ENCODE results near the gene ATP6V1E1. TPM values are rescaled to one million over a fixed set of nuclear protein-coding genes. Genes with fewer than 3 reads are reported as not detected.

The ATP6V1E1 gene
- total RNA-seq (138 TPM), polyA plus RNA-seq (ENCODE audit: insufficient read depth, low read depth, low replicate concordance) (443 TPM)
- long read RNA-seq, donor 1, transcript ATP6V1E1-201 (9 exons, 1,402 nt), result major isoform, 22 of 26 reads
- long read RNA-seq, donor 1, partial matches to known transcripts, result 0 of 26 reads
- long read RNA-seq, donor 1, other reads (novel, unspliced or antisense), result 0 of 26 reads
- long read RNA-seq, donor 2, transcript ATP6V1E1-201 (9 exons, 1,402 nt), result major isoform, 22 of 32 reads
- long read RNA-seq, donor 2, partial matches to known transcripts, result 0 of 32 reads
- long read RNA-seq, donor 2, other reads (novel, unspliced or antisense), result 0 of 32 reads
- long read RNA-seq, donor 3, transcript ATP6V1E1-201 (9 exons, 1,402 nt), result major isoform, 36 of 53 reads
- long read RNA-seq, donor 3, transcript ATP6V1E1-205 (3 exons, 558 nt), result minor isoform, 9 of 53 reads
- long read RNA-seq, donor 3, partial matches to known transcripts, result 0 of 53 reads
- long read RNA-seq, donor 3, other reads (novel, unspliced or antisense), result 0 of 53 reads
- long read RNA-seq, donor 4, transcript ATP6V1E1-201 (9 exons, 1,402 nt), result major isoform, 11 of 13 reads
- long read RNA-seq, donor 4, partial matches to known transcripts, result 0 of 13 reads
- long read RNA-seq, donor 4, other reads (novel, unspliced or antisense), result 0 of 13 reads
- long read RNA-seq, donor 5, partial matches to known transcripts, result 0 of 3 reads
- long read RNA-seq, donor 5, other reads (novel, unspliced or antisense), result 0 of 3 reads
- long read RNA-seq, donor 6, transcript ATP6V1E1-201 (9 exons, 1,402 nt), result major isoform, 65 of 87 reads
- long read RNA-seq, donor 6, transcript ATP6V1E1-205 (3 exons, 558 nt), result minor isoform, 17 of 87 reads
- long read RNA-seq, donor 6, partial matches to known transcripts, result 0 of 87 reads
- long read RNA-seq, donor 6, other reads (novel, unspliced or antisense), result 0 of 87 reads
- long read RNA-seq, donor 7, transcript ATP6V1E1-201 (9 exons, 1,402 nt), result major isoform, 30 of 80 reads
- long read RNA-seq, donor 7, partial matches to known transcripts, result 48 of 80 reads
- long read RNA-seq, donor 7, other reads (novel, unspliced or antisense), result 0 of 80 reads
- long read RNA-seq, donor 8, transcript ATP6V1E1-207 (4 exons, 587 nt), result minor isoform, 6 of 33 reads
- long read RNA-seq, donor 8, transcript ATP6V1E1-201 (9 exons, 1,402 nt), result major isoform, 23 of 33 reads
- long read RNA-seq, donor 8, partial matches to known transcripts, result 0 of 33 reads
- long read RNA-seq, donor 8, other reads (novel, unspliced or antisense), result 0 of 33 reads
- long read RNA-seq, donor 9, transcript ATP6V1E1-201 (9 exons, 1,402 nt), result major isoform, 22 of 29 reads
- long read RNA-seq, donor 9, partial matches to known transcripts, result 0 of 29 reads
- long read RNA-seq, donor 9, other reads (novel, unspliced or antisense), result 0 of 29 reads
- long read RNA-seq, donor 10, transcript ATP6V1E1-201 (9 exons, 1,402 nt), result major isoform, 32 of 43 reads
- long read RNA-seq, donor 10, transcript ATP6V1E1-205 (3 exons, 558 nt), result minor isoform, 7 of 43 reads
- long read RNA-seq, donor 10, partial matches to known transcripts, result 0 of 43 reads
- long read RNA-seq, donor 10, other reads (novel, unspliced or antisense), result 0 of 43 reads

DNA sequence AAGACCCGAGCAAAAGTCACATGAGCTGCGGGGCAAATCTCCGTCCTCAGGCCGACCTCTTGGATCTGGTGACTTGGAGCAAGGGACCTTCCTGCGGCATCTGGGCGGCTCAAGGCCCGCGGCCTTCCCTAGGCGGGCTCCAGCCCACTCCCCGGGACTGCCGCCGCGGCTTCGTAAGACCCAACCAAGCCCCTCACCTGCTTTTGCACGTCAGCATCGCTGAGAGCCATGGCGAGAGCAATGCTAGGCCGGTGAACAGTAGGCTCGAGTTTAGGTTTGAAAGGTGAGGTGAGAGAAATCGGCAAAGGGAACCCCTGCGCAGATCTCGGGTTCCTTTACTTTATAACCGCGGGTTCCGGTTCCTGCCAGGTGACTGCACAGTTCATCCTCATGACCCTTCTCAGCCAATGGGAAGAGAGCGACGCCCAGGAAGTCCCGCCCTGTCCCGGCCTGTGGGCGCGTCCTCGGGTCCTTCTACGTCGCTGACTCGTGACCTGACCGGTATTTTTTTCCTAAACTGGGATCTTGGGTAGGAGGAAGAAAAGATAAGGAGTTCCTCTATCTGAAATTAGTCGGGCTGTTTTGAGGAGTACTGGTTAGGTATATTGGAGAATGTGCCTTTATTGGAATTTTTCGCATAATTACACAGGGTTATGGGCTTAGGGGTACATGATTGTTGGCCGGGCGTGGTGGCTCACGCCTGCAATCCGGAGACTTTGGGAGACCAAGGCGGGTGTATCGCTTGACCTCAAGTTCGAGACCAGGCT, at the start of gene ATP6V1E1:
Gene ATP6V1E1 (minus strand): TSS at position 344 of the 767 bp plus-strand sequence. CDS start 114 bp downstream, at position 230.
- peak; percentile 97 to 99 (median 98) for DNase-seq
- peak; percentile 98 for FAIRE-seq
- Histone ChIP-seq H3K36me3 (ENCODE audit: control insufficient read depth in 2 of 3, insufficient read depth in 3 of 3, low read length in 3 of 3) (no peaks in the 10 kb centered on the region), H3K9me3 (ENCODE audit: control insufficient read depth in 2 of 3, insufficient read depth in 1 of 3, low read length in 3 of 3) (no peaks in the 10 kb centered on the region), H3K27me3 (ENCODE audit: control insufficient read depth, insufficient read depth, low read length) (no peaks in the 10 kb centered on the region), H3K4me3 (ENCODE audit: low read length in 3 of 3) (peak within 1 kb of the TSS; percentile 97 to 100 (median 97)), H3K27ac (ENCODE audit: low read depth in 2 of 2, low read length in 2 of 2) (peak within 1 kb of the TSS; percentile 97 to 98), H3K4me1 (ENCODE audit: control insufficient read depth in 2 of 3, insufficient read depth in 2 of 3, low read depth in 1 of 3, low read length in 3 of 3) (peaks cover 0 to 10% (median 2%) of the 10 kb centered on the region in 3 donors), H3K9ac (ENCODE audit: low read length in 3 of 3) (peak within 1 kb of the TSS; percentile 85 to 99 (median 95))
- TF ChIP-seq, protein P1, sequence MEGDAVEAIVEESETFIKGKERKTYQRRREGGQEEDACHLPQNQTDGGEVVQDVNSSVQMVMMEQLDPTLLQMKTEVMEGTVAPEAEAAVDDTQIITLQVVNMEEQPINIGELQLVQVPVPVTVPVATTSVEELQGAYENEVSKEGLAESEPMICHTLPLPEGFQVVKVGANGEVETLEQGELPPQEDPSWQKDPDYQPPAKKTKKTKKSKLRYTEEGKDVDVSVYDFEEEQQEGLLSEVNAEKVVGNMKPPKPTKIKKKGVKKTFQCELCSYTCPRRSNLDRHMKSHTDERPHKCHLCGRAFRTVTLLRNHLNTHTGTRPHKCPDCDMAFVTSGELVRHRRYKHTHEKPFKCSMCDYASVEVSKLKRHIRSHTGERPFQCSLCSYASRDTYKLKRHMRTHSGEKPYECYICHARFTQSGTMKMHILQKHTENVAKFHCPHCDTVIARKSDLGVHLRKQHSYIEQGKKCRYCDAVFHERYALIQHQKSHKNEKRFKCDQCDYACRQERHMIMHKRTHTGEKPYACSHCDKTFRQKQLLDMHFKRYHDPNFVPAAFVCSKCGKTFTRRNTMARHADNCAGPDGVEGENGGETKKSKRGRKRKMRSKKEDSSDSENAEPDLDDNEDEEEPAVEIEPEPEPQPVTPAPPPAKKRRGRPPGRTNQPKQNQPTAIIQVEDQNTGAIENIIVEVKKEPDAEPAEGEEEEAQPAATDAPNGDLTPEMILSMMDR (IDR thresholded peaks at IDR 0.05; ENCODE audit: borderline replicate concordance, extremely low read depth, insufficient read depth), result no peak
- intact Hi-C loops (cut with DNase I), result no loop called here

DNA sequence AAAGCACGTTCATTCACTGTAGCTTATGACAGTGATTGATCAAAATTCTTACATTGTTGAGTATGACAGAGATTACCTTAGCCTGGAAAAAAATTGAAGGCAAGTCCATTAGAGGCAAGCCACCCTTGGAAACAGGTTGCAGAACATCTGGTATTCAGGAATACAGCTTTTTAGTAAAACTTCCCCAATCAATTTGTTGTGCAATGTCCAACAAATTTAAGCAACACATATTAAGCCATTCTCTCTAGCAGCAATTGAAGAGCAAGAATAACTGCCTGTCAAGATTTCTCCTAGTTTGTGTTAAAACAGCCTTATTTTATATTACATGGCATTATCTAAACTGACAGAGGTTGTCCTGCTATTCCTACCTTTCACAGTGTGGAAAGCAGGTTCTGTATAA, 47.0 kb upstream of the ATP6V1E1 start:
- intact Hi-C loops (cut with DNase I), result no loop called here
- H3K27me3 ChIP-seq (ENCODE audit: control insufficient read depth, insufficient read depth, low read length), result no peaks in the 10 kb centered on the region
- no peak for FAIRE-seq
- no peaks in the 10 kb centered on the region for H3K9me3 ChIP-seq (ENCODE audit: control insufficient read depth in 2 of 3, insufficient read depth in 1 of 3, low read length in 3 of 3)
- H3K4me3 ChIP-seq (ENCODE audit: low read length in 3 of 3), result no peak overlapping the region
- H3K4me1 ChIP-seq (ENCODE audit: control insufficient read depth in 2 of 3, insufficient read depth in 2 of 3, low read depth in 1 of 3, low read length in 3 of 3), result peaks cover 0 to 13% (median 3%) of the 10 kb centered on the region in 3 donors
- TF ChIP-seq, protein P1 (IDR thresholded peaks at IDR 0.05; ENCODE audit: borderline replicate concordance, extremely low read depth, insufficient read depth), result no peak
- no peak for DNase-seq
- no peaks in the 10 kb centered on the region for H3K36me3 ChIP-seq (ENCODE audit: control insufficient read depth in 2 of 3, insufficient read depth in 3 of 3, low read length in 3 of 3)
- H3K9ac ChIP-seq (ENCODE audit: low read length in 3 of 3), result no peak overlapping the region
- H3K27ac ChIP-seq (ENCODE audit: low read depth in 2 of 2, low read length in 2 of 2), result no peak overlapping the region

DNA sequence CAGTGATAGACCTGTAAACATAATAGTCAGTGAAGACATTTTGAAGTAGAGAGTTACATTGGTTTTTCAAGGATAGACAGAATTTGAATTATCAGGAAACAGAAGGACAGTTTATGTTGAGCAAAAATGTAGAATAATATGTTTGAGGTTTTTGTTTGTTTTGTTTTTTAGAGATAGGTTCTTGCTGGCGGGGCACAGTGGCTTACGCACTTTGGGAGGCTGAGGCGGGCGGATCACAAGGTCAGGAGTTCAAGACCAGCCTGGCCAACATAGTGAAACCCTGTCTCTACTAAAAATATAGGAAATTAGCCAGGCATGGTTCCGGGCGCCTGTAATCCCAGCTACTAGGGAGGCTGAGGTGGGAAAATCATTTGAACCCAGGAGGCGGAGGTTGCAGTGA, 45.6 kb upstream of the ATP6V1E1 start:
- intact Hi-C loops (cut with DNase I), result no loop called here
- H3K27me3 ChIP-seq (ENCODE audit: control insufficient read depth, insufficient read depth, low read length), result no peaks in the 10 kb centered on the region
- TF ChIP-seq, protein P1 (IDR thresholded peaks at IDR 0.05; ENCODE audit: borderline replicate concordance, extremely low read depth, insufficient read depth), result no peak
- peaks cover 0 to 13% (median 3%) of the 10 kb centered on the region in 3 donors for H3K4me1 ChIP-seq (ENCODE audit: control insufficient read depth in 2 of 3, insufficient read depth in 2 of 3, low read depth in 1 of 3, low read length in 3 of 3)
- no peak overlapping the region for H3K27ac ChIP-seq (ENCODE audit: low read depth in 2 of 2, low read length in 2 of 2)
- no peak overlapping the region for H3K9ac ChIP-seq (ENCODE audit: low read length in 3 of 3)
- H3K9me3 ChIP-seq (ENCODE audit: control insufficient read depth in 2 of 3, insufficient read depth in 1 of 3, low read length in 3 of 3), result no peaks in the 10 kb centered on the region
- H3K36me3 ChIP-seq (ENCODE audit: control insufficient read depth in 2 of 3, insufficient read depth in 3 of 3, low read length in 3 of 3), result no peaks in the 10 kb centered on the region
- no peak overlapping the region for H3K4me3 ChIP-seq (ENCODE audit: low read length in 3 of 3)
- no peak for FAIRE-seq
- no peak for DNase-seq

Data from kidney (tissue), 22 donors.